Measurements from ENCODE around the gene MBNL2.

Gene MBNL2

DNA sequence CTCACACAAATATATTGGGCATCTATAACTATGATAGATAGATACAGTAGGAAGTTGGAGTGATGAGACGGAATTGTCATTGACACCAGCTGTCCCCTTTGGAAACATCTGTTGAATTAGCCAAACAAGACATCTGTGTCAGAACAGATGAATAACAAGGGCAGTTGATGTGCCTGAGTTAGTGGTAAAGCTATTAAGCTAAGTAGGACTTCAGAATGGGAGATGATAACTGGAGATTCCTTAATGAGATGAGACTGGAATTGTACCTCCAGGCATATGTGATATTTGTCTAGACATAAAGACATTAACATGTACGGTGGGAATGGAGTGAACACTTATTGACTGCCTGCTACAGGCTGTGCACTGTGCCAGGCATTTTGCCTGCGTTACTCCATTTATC, 78.7 kb downstream of the MBNL2 start:
- no peak for DNase-seq (ENCODE audit: low spot score)

- no peak for DNase-seq (ENCODE audit: low spot score)
Observed at GRCh38 chr13:97301382-97302095, 79.4 kb downstream of the MBNL2 start.

GRCh38 chr13:97302611-97303010, 80.5 kb downstream of the MBNL2 start:
- peak; percentile 65 for DNase-seq (ENCODE audit: low spot score)

GRCh38 chr13:97306106-97306505, 84.0 kb downstream of the MBNL2 start:
- no peak for DNase-seq (ENCODE audit: low spot score)

- DNase-seq (ENCODE audit: low spot score): no peak
Observed at GRCh38 chr13:97306645-97307044, 84.5 kb downstream of the MBNL2 start.

DNA sequence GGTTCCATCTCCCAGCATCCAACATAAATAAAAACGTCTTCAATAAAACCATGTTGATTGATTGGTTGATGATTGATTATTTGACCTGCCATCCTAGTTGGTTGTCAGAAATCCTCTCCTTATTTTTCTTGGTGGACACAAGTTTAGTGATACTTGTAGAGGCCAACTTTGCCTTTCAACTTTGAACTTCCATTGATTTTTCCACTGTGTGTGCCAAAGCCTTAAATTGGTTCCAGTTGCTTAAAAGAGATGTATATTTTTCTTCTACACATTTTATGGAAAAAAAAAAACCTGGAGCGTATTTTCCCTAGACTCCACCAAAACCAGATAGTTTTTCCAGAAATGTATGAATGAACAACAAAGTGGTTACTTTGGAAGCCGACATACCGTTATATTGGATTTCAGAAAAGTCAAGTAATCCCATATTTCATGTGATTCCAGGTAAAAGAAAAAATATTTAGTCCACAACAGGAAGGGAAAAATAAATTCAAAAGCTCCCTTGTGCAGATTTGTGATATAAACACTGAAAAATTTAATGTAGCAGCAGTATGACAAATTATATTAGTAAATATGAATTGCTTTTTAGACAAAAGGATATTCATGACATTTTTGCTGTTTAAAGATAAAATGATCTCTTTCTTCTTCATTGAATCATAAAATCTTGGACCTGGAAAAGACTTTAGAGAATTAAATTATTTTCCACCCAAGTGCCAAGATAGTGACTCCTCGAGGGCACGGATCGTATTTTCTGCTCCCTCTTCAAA, 85.2 kb downstream of the MBNL2 start:
- no peak for DNase-seq (ENCODE audit: low spot score)

- peak; percentile 84 for DNase-seq (ENCODE audit: low spot score)
Observed at GRCh38 chr13:97307882-97308624, 85.9 kb downstream of the MBNL2 start.

DNA sequence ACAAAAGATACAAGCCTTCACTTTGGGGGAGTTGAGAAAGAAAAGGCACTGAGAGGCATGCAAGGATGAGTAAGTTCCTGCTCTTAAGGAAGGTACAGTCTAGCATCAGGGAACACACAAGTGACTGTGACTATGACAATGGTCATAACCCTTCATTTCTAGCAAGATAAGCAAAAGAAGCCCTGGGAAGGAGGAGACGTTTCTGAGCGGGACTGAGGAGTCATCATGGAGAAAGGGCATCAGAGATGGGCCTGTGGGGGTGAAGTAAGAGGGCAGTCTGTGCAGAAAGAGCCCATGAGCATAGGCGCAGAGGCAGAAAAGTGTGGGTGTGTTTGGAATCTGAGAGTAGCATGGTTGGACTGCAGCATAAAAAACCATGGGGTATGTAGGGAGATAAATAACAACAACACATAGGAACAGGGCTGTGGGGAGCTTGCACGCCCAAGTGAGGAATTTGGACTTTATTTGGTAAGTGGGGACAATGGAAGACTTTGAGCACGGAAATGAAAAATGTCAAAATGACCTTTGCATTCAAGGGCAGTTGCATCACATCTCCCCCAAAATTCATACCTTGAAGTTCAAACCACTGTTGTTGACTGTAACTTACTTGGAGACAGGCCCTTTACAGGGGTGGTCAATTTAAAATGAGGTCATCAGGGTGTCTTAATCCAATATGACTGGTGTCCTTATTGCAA, 86.7 kb downstream of the MBNL2 start:
- no peak for DNase-seq (ENCODE audit: low spot score)

- DNase-seq (ENCODE audit: low spot score): no peak
Observed at GRCh38 chr13:97310809-97311436, 88.8 kb downstream of the MBNL2 start.

- DNase-seq (ENCODE audit: low spot score): no peak
Observed at GRCh38 chr13:97311956-97312355, 89.8 kb downstream of the MBNL2 start.

GRCh38 chr13:97313551-97314260, 91.6 kb downstream of the MBNL2 start:
- no peak for DNase-seq (ENCODE audit: low spot score)

DNA sequence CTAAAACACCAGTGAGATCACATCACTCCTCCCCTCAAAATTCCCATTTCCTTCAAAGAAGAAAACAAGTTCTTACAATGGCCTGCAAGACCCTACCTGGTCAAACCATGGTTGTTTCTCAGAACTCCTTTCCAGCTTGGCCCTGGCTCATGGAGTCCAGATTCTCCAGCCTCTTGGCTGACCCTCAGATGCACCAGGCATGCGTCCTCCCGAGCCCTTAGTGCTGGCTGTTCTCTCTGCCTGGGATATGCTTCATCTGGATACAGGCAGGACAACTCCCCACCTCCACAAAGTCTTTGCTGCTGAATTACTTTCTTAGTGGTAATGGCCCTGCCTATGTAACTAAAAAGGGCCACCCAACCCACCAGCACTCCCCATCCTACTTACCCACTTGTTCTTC, 94.3 kb downstream of the MBNL2 start:
- DNase-seq (ENCODE audit: low spot score): no peak

DNA sequence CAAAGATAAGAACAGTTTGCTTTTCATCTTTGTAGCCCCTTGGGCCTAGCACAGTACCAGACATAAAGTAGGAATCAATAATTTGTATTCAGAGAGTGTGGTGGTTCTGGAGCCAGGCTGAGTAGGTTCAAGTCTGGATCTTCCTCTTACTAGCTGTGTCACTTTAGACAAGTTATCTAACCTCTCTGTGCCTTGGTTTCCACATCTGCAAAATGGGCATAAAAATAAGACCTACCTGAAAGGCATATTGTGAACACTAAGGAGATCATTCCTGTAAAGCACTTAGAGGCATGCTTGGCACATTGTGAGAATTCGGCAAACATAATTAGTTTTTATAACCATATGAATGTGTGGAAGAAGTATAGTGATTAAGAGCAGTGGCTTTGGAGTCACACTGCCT, 95.8 kb downstream of the MBNL2 start:
- DNase-seq (ENCODE audit: low spot score): no peak

DNA sequence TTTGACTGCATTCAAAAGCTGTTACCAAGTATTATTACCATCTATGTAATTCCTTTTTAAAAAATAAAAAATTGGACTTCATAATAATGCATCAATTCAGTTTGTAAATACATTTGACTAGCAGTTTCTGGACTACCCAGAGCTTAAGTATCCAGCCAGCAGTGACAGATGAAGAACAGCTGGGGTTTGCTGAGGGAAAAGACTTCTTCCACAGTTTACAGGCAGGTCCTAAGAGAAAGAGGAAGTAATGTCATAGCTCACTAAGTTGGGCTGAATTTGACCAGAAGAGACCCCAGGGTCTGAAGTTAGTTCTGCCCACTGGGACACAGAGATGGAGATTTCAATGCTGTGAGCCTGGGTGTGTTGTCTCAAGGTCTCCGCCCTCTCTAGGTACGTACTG, 96.4 kb downstream of the MBNL2 start:
- DNase-seq (ENCODE audit: low spot score): no peak

DNA sequence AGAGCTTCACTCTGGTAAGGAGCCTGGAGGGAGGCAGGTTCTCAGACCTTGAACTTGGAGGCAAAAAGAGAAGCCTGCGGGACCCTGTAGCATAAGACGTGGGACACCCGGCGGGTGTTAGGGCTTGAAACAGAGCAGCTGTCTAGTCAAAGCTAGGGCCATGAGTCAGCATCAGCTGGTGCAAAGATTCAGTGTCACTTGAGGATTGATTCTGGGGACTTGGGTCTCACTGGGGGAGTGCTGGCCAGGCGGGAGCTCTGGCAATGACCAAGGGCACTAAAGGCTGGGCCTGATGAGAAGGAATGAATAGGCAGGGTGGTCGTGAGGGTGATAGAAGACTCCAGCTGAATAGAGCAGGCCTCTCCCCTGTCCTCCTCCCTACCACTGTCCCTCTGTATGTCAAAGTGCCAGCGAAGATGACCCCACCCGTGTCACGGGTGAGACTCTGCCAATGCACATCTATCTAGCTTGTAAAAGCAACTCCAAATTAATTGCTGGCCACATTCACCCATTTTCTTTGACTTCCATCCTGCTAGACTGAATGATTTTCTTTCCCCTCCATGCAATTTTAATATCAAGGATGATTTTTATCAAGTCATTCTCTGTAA, 97.1 kb downstream of the MBNL2 start:
- peak; percentile 69 for DNase-seq (ENCODE audit: low spot score)

DNA sequence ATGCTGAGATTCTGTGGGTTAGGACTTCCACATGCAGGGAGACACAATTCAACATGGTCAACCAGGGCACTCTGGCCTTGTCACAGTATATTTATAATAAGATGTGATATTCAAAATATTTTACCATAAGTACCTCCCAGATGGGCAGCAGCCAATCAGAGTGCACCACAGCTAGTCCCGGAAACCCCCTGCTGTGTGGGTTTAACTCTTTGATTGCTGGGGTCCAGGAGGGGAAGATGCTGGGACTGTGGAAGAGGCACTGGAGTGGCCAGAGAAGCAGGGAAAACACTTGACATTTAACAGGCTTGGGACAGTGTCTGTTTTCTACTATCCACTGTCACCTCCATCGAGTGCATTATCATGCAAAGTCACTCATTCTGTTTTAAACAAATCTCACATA, 99.0 kb downstream of the MBNL2 start:
- no peak for DNase-seq (ENCODE audit: low spot score)

GRCh38 chr13:97321616-97322321, 99.6 kb downstream of the MBNL2 start:
- no peak for DNase-seq (ENCODE audit: low spot score)

DNA sequence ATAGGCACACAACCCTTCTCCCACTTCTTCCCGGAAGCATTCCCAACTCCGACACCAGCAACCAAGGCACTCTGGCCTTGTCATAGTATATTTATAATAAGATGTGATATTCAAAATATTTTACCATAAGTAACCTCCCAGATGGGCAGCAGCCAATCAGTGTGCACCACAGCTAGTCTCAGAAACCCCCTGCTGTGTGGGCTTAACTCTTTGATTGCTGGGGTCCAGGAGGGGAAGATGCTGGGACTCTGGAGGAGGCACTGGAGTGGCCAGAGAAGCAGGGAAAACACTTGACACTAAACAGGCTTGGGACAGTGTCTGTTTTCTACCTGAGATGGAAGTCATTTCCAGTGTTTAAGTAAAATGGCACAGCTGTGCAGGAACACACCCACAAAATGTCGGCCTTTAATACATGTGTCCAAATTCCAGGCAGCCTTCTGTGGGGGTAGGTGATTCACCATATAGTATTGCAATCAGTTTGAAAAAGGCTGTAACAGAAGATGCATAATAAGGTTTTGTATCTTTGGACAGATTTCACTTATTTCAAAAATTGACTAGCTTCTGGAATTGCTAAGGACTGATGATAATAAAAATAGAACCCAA, 100.7 kb downstream of the MBNL2 start:
- no peak for DNase-seq (ENCODE audit: low spot score)

GRCh38 chr13:97324115-97324514, 102.0 kb downstream of the MBNL2 start:
- no peak for DNase-seq (ENCODE audit: low spot score)

GRCh38 chr13:97325738-97326137, 103.6 kb downstream of the MBNL2 start:
- no peak for DNase-seq (ENCODE audit: low spot score)

Measured in globus pallidus (tissue), 1 donor.